GM13977 (cell line): ENCODE data around the gene ALDH1L1.

Experiments used
- DNase-seq: peaks from one replicate; pipeline ENCODE4 v3.0.0; 2012; ENCODE audit warnings: low spot score
- in situ Hi-C: fragments of 300-500 bp; cut with MboI; formaldehyde crosslinking; loops from one replicate; pipeline ENCODE4 v1.12.0; 2022; ENCODE audit warnings: low sequenced_read_pairs, low pct_unique_long_range_greater_than_20kb, mixed read lengths, inconsistent platforms; ENCODE audit not compliant: unreplicated experiment
- TF ChIP-seq, protein P1 (sequence below): IDR thresholded peaks from 2 replicates; pipeline ENCODE4 v1.5.1; 2012; ENCODE audit warnings: mild to moderate bottlenecking, control low read depth; ENCODE audit not compliant: insufficient read depth; ENCODE audit errors: extremely low read depth, missing control alignments

ALDH1L1 gene

GRCh38 chr3:126108676-126109050 lies 71.7 kb downstream of the ALDH1L1 start:
- no peak for DNase-seq
- in situ Hi-C loops: no loop called here
- TF ChIP-seq, protein P1, sequence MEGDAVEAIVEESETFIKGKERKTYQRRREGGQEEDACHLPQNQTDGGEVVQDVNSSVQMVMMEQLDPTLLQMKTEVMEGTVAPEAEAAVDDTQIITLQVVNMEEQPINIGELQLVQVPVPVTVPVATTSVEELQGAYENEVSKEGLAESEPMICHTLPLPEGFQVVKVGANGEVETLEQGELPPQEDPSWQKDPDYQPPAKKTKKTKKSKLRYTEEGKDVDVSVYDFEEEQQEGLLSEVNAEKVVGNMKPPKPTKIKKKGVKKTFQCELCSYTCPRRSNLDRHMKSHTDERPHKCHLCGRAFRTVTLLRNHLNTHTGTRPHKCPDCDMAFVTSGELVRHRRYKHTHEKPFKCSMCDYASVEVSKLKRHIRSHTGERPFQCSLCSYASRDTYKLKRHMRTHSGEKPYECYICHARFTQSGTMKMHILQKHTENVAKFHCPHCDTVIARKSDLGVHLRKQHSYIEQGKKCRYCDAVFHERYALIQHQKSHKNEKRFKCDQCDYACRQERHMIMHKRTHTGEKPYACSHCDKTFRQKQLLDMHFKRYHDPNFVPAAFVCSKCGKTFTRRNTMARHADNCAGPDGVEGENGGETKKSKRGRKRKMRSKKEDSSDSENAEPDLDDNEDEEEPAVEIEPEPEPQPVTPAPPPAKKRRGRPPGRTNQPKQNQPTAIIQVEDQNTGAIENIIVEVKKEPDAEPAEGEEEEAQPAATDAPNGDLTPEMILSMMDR: no peak

GRCh38 chr3:126107957-126108675 lies 72.3 kb downstream of the ALDH1L1 start:
- no peak for DNase-seq
- TF ChIP-seq, protein P1: no peak
- in situ Hi-C loops: no loop called here

- no peak for DNase-seq
- TF ChIP-seq, protein P1: no peak
- in situ Hi-C loops: no loop called here
Observed at GRCh38 chr3:126107203-126107939, 73.0 kb downstream of the ALDH1L1 start.

DNA sequence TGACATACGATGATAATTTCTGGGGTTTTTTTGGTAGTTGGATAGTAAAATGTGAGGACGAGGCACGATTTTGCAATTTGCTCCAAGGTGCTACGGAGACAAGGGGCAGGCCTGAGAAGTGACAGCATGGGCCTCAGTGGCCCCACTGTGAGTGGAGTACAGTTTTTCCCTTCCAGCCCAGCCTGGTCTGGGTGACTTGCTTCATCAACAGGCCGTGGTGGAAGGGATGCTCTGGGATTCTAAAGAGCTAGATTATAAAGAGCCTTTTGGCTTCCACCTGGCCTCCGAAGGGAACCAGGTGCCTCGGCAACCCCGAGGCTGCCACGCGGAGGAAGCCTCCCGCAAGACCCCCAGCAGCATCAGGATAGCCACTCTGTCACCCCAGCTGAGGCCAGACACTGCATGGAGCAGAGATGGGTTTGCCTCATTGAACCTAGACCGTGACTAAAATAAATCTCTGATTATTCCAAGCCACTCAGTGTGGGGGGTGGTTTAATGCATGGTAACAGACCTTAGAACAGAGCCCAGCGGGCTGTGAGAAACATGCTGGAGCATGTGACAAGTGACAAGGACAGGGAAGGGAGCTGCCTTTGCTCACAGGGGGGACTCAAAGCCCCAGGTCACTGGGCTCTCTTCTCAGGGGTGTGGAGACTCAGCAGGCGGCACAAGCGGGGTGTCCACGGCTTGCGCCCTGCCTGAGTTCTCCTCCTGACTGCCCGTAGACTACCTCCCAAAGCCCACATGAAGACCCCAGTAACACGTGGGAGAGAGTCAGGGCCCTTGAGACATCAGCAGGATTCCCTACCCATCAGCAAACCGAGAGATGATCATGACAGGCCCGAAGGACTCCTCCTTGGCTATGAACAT lies 73.8 kb downstream of the ALDH1L1 start:
- in situ Hi-C loops: no loop called here
- TF ChIP-seq, protein P1: no peak
- DNase-seq: no peak

DNA sequence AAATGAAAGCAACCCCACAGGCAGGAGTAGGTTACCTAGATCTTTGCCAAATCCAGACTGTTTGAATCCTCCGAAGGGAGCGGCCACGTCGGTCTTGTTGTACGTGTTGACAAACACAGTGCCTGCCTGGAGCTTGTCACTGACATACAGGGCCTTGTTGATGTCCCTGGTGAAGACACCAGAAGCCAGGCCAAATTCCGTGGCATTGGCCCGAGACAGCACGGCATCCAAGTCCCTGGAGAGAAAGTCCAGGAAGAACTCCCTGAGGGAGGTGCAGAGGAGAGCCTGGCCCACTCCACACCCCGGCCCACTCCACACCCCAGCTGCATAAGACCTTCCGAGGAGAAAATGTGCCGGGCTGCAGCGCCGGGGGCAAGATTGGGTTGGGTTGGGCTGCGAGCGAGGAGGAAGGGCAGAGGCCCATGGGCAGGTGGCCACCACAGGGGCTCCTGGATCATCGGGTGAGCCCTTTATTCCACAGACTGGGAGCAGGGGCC lies 74.6 kb downstream of the ALDH1L1 start:
- DNase-seq: no peak
- in situ Hi-C loops: no loop called here
- TF ChIP-seq, protein P1: no peak
